Urothelium cell line (cell line): ENCODE data around the gene HYAL1.
"Not testable (repeated sequence)": the region's sequence is repeated elsewhere in the genome, so short reads cannot be mapped to it uniquely, and the experiment has no call there.

ENCODE experiments used
- DNase-seq: peaks from one replicate; pipeline ENCODE4 v3.0.0; 2011; ENCODE audit warnings: low spot score, mixed read lengths
- FAIRE-seq: peaks from 2 replicates; lab custom pipeline; 2011; peaks lifted over from hg19 to GRCh38; lab: Jason Lieb, UNC

Gene HYAL1

DNA sequence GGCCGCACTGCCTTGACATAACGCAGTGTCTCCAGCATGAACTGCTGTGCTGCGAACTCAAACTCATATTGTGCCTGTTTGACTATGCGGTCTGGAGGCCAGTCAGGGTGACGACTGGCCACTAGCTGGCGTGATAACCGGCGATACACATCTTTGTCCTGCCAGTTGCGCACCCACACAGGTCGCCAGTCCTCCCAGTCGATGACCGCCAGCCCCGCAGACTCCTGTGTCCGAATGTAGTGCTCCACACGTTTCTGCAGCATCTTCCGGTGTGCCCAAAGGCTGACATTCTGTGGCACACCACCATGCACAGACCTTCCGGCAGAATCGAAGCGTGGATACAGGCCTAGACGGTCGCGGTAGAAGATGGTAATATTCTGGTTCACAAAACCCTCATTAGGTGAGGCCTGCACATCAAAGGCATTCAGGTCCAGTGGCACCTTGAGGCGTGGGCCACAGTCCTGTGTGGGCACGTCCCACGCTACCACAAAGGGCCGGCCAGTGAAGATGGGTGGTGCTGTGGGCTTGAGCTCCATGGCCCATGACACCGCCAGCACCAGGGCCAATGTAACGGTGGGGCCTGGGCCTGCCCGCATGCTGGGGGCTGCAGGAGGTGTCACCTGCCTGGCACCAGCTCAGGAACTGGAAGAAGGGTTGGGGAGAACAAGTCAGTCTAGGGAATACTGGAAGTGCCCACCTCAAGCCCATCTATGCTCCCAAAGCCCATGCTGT lies 16.7 kb upstream of the HYAL1 start:
- no peak for DNase-seq
- peak; percentile 96 for FAIRE-seq

DNA sequence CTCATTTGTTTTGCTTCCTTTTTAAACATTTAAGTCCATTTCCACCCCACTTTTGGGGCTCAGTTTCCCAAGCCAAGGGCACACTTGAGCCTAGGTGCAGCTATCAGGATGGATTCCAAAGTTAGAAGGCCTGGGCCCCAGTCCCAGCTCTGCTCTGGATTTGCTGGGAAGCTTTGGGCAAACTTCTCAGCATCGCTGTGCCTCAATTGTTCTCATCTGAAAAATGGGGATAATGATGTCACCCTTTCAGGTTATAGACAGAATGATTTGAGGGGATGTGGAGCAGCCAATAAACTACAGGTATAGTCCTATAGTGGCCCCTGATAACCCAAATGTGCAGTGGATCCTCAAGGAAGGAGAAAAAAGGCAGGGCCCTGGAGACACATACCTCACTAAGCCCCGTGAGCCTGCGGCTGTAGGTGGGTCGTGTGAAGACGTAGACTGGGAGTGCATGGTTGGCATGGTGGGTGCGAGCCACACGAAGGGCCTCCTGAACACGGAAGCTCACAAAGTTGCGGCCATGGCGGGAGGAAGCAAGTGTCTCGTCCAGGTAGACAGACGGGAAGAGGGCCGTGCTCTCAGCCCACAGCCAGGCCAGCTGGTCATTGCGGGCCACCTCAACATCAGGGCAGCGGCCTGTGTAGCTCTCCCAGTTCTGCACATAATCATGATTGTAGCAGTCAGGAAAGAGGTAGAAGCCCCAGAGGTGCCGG lies 16.0 kb upstream of the HYAL1 start:
- no peak for FAIRE-seq
- DNase-seq = no peak

DNA sequence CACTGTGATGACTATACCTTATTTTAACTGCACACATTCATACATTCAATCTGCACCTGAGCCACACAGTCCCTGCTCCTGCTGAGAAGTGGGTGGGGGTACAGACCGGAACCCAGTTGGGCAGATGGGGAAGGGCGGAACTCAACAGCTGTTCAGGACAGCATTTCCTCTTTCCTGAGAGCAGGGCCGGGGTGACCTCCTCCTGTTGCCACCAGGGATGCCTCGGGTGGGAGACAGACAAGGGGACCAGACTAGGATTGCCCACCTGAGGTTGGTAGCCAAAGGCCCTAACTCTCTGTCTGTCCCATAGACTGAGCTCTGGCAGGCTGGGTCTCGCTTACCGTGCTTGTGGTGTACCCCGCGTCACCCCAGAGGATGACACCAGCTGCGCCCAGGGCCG lies 15.2 kb upstream of the HYAL1 start:
- FAIRE-seq = no peak

DNA sequence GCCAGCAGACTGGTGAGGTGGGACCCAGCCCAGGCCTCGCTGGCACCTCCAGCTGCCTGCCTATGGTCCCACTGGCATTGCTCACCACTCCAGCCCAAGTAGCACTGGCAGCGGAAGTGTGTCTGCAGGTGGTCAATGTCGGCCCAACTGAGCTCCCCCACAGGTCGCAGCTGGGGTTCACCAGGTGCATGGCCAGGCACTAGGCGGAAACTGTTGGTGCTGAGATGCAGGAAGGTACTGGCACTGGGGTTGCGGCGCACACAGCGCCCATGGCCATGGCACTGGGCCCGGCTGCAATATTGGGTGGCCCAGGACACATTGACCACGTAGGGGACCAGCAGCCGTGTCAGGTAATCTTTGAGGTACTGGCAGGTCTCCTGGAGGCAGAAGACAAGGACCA lies 14.8 kb upstream of the HYAL1 start:
- DNase-seq (no peak), FAIRE-seq (no peak)

More for the DNA sequence above, 15.2 kb upstream of the HYAL1 start:
- no peak for DNase-seq

DNA sequence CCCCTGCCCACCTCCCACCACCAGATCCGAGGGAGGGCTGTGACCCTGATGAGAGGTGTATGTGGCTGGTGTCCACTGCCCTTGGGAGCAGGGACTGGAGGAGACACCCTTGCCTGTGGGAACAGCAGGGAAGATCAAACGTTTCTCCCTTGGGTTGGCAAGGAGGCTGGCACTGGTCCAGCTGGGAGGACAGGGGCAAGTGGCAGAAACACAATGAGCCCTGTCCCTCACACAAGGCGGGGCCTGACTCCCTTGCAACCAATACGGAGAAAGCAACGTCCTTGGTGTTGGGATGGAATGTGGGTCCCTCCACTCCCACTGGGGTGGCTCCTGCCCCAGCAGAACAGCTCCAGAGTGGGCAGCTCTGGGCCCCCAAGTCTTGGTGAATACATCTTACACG lies 13.9 kb upstream of the HYAL1 start:
- no peak for FAIRE-seq
- DNase-seq = no peak

DNA sequence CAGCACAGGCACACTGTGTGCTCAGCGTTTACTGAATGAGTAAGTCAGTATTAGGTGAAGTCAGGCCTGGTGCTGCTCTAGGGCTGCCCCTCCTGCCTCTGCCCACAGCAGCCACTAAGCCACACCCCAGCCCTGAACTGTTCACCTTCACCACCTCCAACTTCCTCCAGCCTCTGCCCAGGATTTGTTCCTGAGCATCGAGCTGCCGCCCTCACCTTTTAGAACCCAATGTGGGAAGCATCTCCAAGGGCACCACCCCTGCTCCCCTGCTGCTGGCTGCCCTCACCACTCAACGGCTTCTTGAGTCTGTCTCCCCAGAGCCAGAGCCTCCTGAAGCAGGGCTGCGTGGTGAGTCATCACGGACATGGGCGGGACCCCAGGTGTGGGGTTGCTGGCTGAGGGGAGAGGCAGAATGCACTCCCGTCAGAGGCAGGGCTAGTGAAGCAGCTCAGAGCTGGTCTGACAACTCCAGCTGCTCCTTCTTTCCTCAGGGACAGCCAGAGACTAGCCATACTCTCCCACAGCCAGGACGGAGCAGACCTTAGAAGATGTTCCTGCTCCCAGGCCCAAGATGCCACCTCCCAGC lies 13.4 kb upstream of the HYAL1 start:
- peak; percentile 94 for FAIRE-seq
- peak; percentile 90 for DNase-seq

DNA sequence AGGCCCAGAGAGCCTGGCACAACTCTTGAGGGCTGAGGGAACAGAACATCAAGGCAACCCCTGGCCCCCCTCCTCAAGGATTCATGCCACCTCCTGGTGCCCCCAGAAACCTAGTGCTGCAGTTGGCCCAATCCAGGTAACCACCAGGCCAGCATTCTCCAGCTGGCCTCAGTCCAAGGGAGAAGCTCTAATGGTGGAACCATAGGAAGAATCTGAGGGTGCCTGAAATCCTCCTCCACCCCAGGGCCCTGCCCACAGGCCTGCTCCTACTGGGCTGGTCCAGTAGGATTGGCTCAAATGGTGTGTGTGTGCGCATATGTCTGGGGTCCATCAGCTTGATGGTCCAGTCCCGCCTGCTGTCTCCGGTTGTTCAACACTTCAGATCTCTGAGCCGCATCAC lies 11.4 kb upstream of the HYAL1 start:
- DNase-seq (no peak), FAIRE-seq (no peak)

DNA sequence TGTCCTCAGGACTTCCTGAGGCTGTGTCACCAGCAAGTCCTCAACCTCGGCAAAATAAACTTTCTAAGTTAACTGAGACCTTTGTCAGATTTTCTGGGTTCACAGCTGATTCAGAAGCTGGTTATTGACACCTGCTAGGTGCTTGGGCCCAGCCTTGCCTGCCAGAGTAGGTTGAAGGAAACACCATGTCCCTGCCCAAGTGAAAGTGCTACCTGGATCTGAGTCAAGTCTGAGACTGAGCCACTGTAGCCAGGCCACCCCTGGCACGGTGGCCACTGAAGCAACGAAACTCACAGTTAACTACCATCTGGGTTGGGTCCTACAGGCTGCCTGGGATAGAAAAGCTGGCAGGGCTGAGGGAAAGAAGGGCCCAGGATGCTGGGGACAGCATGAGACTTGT lies 11.0 kb upstream of the HYAL1 start:
- no peak for FAIRE-seq
- no peak for DNase-seq

DNA sequence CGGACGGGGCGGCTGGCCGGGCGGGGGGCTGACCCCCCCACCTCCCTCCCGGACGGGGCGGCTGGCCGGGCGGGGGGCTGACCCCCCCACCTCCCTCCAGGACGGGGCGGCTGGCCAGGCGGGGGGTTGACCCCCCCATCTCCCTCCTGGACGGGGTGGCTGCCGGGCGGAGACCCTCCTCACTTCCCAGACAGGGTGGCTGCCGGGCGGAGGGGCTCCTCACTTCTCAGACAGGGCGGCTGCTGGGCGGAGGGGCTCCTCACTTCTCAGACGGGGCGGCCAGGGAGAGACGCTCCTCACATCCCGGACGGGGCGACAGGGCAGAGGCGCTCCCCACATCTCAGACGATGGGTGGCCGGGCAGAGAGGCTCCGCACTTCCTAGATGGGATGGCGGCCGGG lies 8.7 kb upstream of the HYAL1 start:
- not testable (repeated sequence) for DNase-seq, FAIRE-seq

DNA sequence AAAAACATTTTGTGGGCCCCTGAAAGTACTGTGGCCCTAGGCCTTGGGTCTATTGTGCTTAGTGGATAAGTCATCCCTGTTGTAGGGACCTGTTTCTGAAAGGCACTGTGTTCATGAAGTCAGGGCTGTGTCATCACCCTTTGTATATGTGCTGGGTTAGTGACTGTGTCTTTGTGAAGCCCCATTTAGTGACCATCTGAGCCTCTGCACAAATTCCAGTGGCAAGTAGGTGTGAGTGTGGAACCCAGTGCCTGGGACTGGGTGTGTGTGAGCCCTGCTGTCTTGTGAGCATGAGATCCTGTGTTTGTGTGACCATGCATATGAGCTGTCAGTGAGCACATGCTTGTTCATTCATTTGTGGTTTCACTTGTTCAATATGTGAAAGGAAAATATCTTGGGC lies 1.2 kb upstream of the HYAL1 start:
- no peak for FAIRE-seq
- DNase-seq = no peak

DNA sequence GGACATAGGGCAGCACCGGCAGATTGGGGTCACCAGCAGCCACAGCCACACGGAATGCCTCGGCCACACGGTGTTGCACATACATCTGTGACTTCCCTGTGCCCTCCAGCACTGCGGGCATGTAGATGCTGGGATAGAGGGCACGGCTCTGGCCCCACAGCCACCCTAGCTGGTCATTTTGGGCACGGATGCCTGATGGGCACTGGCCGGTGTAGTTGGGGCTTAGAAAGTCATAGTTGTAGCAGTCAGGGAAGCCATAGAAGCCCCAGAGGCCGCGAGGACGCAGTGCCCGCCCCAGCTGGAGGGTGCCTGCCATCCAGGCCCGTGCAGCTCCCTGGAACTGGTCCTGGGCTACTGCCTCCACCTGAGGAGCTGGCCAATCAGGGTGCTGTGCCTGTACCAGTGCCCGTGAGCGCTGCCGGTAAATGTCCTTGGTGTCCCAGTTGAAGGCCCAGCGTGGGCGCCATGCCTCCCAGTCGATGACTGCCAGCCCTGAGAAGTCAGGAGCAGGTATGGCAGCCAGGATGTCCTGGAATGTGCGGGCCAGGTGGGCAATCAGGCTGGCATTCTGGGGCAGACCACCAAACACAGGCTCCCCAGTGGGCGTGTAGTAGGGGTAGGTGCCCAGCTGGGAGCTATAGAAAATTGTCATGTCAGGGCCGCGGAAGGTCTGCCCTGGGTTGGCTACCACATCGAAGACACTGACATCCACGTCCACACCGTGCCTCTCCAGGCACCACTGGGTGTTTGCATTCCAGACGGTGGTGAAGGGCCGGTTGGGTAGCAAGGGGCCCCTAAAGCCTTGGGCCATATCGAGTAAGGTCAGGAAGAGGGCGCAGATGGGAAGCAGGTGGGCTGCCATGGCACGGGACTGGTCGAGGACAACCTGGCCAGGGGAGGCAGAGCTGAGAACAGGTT lies 1.0 kb downstream of the HYAL1 start:
- DNase-seq = no peak
- FAIRE-seq = no peak

DNA sequence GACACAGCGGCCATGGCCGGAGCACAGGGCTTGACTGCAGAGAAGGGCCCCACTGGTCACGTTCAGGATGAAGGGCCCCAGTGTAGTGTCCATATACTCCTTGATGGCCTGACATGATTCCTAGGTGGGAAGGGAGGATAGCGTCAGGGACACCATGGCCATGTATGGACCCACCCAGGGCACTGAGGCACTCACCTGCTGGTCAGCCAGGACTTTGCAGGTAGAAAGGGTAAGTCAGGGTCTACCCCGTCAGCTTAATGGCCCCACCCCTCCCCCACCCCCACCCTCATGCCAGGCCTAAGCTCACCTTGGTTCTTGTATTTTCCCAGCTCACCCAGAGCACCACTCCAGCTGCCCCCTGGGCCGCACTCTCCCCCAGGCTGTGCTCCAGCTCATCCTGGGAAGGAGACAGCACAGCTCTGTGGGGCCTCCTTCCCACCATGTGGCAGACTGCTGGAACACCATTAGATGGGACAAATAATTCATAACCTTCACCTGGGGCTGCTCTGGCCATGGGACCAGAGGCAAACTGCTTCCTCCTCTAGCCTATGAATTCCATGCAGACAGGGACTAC lies 2.6 kb downstream of the HYAL1 start:
- FAIRE-seq = no peak
- no peak for DNase-seq

DNA sequence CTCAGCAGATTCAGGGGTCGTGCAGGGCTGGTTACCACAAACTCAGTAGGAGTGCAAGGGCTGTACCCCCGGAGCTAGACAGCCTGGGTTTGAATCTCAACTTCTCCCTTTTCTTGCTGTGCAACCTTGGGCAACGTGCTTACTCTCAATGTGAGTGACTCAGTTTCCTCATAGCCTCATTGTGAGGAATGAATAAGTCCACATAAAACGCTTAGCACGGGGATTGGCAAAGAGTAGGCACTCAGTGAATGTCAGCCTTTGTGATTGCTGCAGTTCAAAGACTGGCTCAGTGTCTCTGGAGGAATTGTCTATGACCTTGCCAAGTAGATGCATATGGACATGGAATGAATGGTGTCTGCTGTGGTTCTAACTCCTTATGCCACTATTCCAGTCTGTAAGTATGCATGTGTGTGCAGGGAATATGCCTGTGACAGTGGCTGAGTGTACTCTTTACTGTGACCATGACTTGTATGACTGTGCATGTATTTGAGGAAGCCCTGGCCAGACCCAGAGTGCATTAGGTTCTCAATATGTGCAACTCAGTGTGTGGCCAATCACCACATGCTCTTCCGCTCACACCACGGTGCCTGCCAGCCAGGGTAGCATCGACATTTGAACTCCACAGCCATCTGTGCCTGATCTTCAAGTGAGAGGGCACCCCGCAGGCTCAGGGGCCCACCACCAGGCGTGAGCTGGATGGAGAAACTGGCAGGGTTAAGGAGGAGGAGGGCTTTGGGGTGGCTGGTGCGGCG lies 3.3 kb downstream of the HYAL1 start:
- DNase-seq = no peak
- peak; percentile 20 for FAIRE-seq

DNA sequence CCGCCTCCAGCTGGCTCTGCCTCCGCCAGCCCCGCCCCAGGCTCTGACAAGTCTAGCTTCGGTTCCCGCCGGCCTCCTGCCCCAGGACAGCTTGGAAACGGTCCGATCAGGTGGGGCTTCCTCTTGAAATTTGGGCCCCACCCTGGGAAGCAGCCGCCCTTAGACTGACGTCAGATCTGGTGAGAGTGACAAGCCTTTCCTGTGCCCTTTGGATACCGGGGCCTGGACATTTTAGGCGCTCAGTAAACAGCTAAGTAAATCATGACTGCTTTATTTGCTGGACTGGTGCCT lies 3.8 kb downstream of the HYAL1 start:
- FAIRE-seq (no peak), DNase-seq (no peak)

DNA sequence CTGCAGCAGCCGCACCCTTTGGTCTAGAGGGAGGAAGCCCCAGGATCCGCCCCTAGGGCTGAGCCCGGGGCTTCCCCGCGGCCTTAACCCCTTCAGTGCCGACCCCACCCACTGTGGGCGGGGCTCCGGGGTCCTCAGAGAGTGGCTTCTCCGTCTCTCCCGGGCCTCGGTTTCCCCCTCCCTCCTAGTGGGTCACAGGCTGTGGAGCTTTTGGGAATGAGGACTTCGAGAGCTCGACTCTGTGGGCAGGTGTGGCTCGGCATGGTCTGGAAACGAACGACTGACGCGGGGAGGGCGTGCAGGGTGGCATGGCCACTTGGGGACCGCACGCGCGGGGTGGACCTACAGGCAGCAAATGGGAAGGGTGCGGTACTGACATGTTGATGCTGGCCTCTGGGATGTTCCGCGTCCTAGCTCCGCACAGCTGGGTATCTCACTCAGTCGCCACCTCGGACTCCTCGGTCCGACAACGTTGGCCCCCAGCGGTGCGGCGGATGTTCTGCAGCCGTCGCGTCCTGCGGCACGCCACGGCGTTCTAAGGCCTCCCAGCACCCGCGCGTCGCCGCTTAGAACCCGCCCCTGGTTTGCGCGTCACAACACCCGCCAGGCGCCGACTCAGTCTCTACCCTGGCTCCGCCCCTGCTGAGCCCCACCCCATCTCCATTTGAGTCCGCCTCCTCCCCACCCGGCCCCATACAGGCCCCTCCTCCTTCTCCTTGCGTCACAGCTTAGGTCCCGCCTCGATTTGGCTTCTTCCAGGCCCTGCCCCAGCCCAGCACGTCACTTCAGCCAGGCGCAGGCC lies 4.3 kb downstream of the HYAL1 start, which contains the start of the genes HYAL3 and NAA80:
HYAL3 (minus strand) TSS at position 570 of the 802 bp plus-strand sequence. CDS start 3,803 bp downstream, outside the sequence.
NAA80 (minus strand) TSS at position 570 of the 802 bp plus-strand sequence. CDS start 1,942 bp downstream, outside the sequence.
- peak; percentile 92 for FAIRE-seq
- peak; percentile 99 for DNase-seq

DNA sequence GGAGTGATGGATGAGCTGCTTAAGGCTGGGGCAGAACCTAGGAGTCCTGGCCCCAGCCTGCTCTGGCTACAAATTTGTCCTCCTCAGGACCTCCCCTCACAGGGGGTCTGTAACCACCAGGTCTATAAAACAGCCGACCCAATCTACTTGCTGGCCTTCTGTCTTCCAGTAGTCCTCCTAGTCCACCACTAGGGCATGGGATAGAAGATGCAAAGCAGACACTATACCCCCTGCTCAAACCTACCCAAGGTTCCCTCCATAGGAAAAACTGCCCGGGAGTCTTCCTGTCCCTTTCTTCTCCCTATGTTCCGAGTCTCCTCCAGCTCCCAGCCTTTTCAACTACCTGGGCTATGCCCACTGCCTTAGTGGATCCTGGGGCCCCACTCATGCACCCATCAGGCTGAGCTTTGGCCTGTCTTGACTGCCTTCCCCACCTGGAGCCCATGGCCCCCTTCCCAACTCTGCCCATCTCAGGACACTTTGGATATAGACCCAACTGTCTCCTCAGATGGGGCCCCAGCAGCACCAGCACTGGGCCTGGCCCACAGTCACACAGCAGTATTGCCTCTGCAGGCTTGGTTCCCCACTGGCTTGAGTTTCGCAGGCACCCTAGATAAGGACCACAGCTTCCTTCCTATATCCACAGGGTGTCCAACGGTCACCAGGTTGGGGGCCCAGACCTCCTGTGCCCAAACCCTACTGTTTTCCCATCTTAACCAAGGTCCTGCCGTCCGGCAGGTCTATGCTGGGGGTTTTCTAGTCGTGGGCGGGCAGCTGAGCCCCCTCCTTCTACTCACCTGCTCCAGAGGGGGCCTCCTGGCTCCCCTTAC lies 5.3 kb downstream of the HYAL1 start:
- DNase-seq = no peak
- FAIRE-seq = no peak

DNA sequence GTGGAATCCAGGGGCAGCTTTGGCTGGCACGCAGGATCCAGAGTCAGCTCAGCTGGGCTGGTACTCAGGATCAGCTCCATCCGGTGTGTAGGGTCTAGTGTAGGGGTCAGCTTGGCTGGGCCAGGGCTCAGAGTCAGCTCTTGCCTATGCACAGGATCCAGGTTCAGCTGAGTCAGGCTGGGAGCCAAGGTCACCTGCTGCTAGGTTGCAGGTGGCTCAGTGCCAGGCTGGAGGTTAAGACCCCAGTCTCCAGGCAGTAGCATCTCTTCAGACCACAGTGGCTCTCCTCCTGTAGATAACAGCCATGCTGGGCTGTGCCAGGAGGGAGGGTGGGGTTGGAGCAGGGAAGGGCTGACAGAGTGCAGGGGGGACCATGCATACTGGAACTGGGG lies 6.0 kb downstream of the HYAL1 start:
- FAIRE-seq (no peak), DNase-seq (no peak)

DNA sequence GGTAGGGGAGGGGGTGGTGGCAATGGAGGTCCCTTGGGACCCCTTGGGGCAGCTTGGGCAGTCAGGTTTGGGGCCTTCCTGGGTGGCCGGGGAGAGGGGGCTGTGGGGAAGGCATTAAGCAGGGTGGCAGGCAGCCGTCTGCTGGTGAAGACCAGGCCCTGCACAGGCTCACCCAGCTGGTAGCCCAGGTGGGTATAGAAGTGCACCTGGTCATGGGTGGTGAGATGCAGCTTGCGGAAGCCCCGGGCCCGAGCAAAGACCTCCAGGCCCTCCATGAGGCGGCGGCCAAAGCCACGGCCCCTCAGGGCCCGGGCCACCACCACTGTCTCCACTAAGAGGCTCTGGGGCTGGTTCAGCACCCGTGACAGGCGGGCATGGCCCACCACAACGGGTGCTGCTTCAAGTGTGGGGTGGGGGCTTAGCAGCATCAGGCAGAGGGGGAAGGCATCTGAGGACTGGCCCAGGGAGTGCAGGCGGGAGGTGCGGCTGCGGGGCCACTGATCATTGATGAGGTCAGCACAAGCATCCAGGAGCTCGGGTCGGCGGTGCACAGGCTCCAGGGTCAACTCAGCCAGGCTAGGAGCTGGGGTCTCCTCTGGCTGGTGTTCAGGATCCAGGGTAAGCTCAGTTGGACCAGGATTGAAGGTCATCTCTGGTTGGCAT lies 6.5 kb downstream of the HYAL1 start:
- DNase-seq (no peak), FAIRE-seq (no peak)
